ENCODE data around the gene DNHD1. TPM values are rescaled to one million over a fixed set of nuclear protein-coding genes. Genes with fewer than 3 reads are reported as not detected.

DNHD1 gene
- total and polyA plus RNA-seq, 9 of the 15 experiments (the other 6 are each of a cell fraction or from before 2014, with no cell fraction given), result 0.82 to 9.7 (median 3.8) TPM

GRCh38 chr11:6614446-6614845 is 117.4 kb downstream of the DNHD1 start:
- peaks cover 17 to 29% of the 10 kb centered on the region in 2 experiments for H3K4me1 ChIP-seq (replicated peaks in 1 of 2; ENCODE audit: control insufficient read depth in 2 of 2, insufficient read depth in 2 of 2, low read length in 2 of 2)
- FAIRE-seq, result no peak
- H3K79me2 ChIP-seq (ENCODE audit: control insufficient read depth, insufficient read depth, low read length), result peaks cover 29% of the 10 kb centered on the region
- 33% methylated on average over 2 of the region's 2 CpGs for WGBS (ENCODE audit: insufficient coverage, low coverage, missing lambda C conversion rate)
- no peak overlapping the region for H3K9ac ChIP-seq (ENCODE audit: insufficient read depth in 1 of 2, low read depth in 2 of 2, low read length in 2 of 2)
- H2AFZ ChIP-seq (ENCODE audit: low read depth, low read length), result no peak overlapping the region
- no peaks in the 10 kb centered on the region for H3K27me3 ChIP-seq (ENCODE audit: control insufficient read depth in 2 of 2, insufficient read depth in 2 of 2, low read length in 2 of 2)
- no peak overlapping the region for H3K4me3 ChIP-seq
- ATAC-seq, result no peak
- no peaks in the 10 kb centered on the region for H3K9me1 ChIP-seq (ENCODE audit: control insufficient read depth, insufficient read depth, low read length)
- in situ Hi-C loops (cut with MboI), result no loop called here
- intact Hi-C loops (cut with micrococcal nuclease), result no loop called here
- TF ChIP-seq ZNF3 (CRISPR knock-in tag; IDR thresholded peaks at IDR 0.05), result no peak
- no peak for TF ChIP-seq ARID4B (CRISPR knock-in tag; IDR thresholded peaks at IDR 0.05)
- TF ChIP-seq WHSC1 (IDR thresholded peaks at IDR 0.05; ENCODE audit: low read length), result no peak
- TF ChIP-seq MAFK (IDR thresholded peaks at IDR 0.05; ENCODE audit: low read length), result no peak
- no peak for TF ChIP-seq CSDE1 (IDR thresholded peaks at IDR 0.05)
- no peak for TF ChIP-seq FUS (optimal IDR thresholded peaks at IDR 0.05; ENCODE audit: low read depth, low read length)
- no peak for TF ChIP-seq CBX3 (IDR thresholded peaks at IDR 0.05; ENCODE audit: borderline replicate concordance in 1 of 2, low read length in 2 of 2)
- no peak for TF ChIP-seq MECOM (CRISPR knock-in tag; IDR thresholded peaks at IDR 0.05)
- no peak for TF ChIP-seq PRMT5 (CRISPR knock-in tag; IDR thresholded peaks at IDR 0.05)
- TF ChIP-seq NFRKB (IDR thresholded peaks at IDR 0.05; ENCODE audit: low read depth), result no peak
- no peak for TF ChIP-seq PURB (CRISPR knock-in tag; IDR thresholded peaks at IDR 0.05; ENCODE audit: low read depth)
- ChIA-PET CTCF (ENCODE audit: low intra/inter-chr PET ratio) (no interaction called here), POLR2A (interaction anchor here (0.7 kb wide), 1 partner anchor 133 kb away, joined by 4 read pairs; the partner anchor contains the start of genes ARFIP2 and TIMM10B)
- no peak overlapping the region for H3K27ac ChIP-seq (ENCODE audit: extremely low read depth, low read depth, low read length)
- no peaks in the 10 kb centered on the region for H3K9me3 ChIP-seq (replicated peaks; ENCODE audit: control insufficient read depth, insufficient read depth, low read depth, low read length)
- no peak for DNase-seq (ENCODE audit: extremely low read depth in 1 of 4, low spot score in 3 of 4)
- no peak overlapping the region for H3K4me2 ChIP-seq (ENCODE audit: insufficient read depth, low read length)
- H3K36me3 ChIP-seq (ENCODE audit: control insufficient read depth, insufficient read depth, low read length), result peaks cover 42% of the 10 kb centered on the region
- BruUV-seq (replicated peaks), result no TSS peak
- H4K20me1 ChIP-seq (replicated peaks; ENCODE audit: control insufficient read depth, insufficient read depth, low read length), result no peaks in the 10 kb centered on the region
